SHP77 treated with DMSO at 0.1 percent for 48 hours (cell line): ENCODE results near the gene SLC12A6.
A peak's percentile ranks its signal among the peaks of the same experiment; 100 is the strongest.
"Not testable (repeated sequence)": the region's sequence is repeated elsewhere in the genome, so short reads cannot be mapped to it uniquely, and the experiment has no call there.

Experiments
- DNase-seq: peaks from one replicate; lab custom pipeline; 2025; lab: John Stamatoyannopoulos, UW

SLC12A6 gene

GRCh38 chr15:34357653-34358052 is 20.1 kb upstream of the SLC12A6 start:
- DNase-seq = no peak

GRCh38 chr15:34355241-34355640 is 17.7 kb upstream of the SLC12A6 start:
- DNase-seq = no peak

GRCh38 chr15:34354286-34354685 is 16.7 kb upstream of the SLC12A6 start:
- DNase-seq = no peak

- no peak for DNase-seq
Measured at GRCh38 chr15:34353627-34354026, 16.0 kb upstream of the SLC12A6 start.

- not testable (repeated sequence) for DNase-seq
Measured at GRCh38 chr15:34352996-34353395, 15.4 kb upstream of the SLC12A6 start.

- no peak for DNase-seq
Measured at GRCh38 chr15:34349769-34350168, 12.2 kb upstream of the SLC12A6 start.

GRCh38 chr15:34348735-34349300 is 11.2 kb upstream of the SLC12A6 start:
- no peak for DNase-seq

- DNase-seq = no peak
Measured at GRCh38 chr15:34347951-34348638, 10.5 kb upstream of the SLC12A6 start.

GRCh38 chr15:34342737-34343575 is 5.4 kb upstream of the SLC12A6 start, which contains the start of the genes NOP10 and NUTM1:
NOP10 (minus strand) TSS chr15:34343136; CDS start chr15:34343073, 63 bp downstream.
NUTM1 (plus strand) TSS chr15:34343315; CDS start chr15:34343697, 382 bp downstream.
- peak; percentile 80 for DNase-seq

- not testable (repeated sequence) for DNase-seq
Measured at GRCh38 chr15:34342213-34342736, 4.7 kb upstream of the SLC12A6 start.

GRCh38 chr15:34341381-34342212 is 4.0 kb upstream of the SLC12A6 start:
- no peak for DNase-seq

GRCh38 chr15:34339946-34340345 is 2.4 kb upstream of the SLC12A6 start:
- DNase-seq = no peak

- no peak for DNase-seq
Measured at GRCh38 chr15:34338347-34338746, 766 bp upstream of the SLC12A6 start.

GRCh38 chr15:34336991-34337556 is 507 bp downstream of the SLC12A6 start:
- DNase-seq = no peak

- no peak for DNase-seq
Measured at GRCh38 chr15:34336231-34336990, 1.2 kb downstream of the SLC12A6 start.

- no peak for DNase-seq
Measured at GRCh38 chr15:34335176-34336032, 2.2 kb downstream of the SLC12A6 start.

GRCh38 chr15:34334672-34335071 is 2.9 kb downstream of the SLC12A6 start:
- DNase-seq = no peak

- DNase-seq = no peak
Measured at GRCh38 chr15:34332553-34333120, 4.9 kb downstream of the SLC12A6 start.

- DNase-seq = no peak
Measured at GRCh38 chr15:34331809-34332208, 5.8 kb downstream of the SLC12A6 start.
